Vagina (tissue), 2 donors: ENCODE measurements around the gene MERTK.

Experiments used
- CTCF ChIP-seq, 3 experiments: fragments of 450-650 bp in 2 of 3; fragments of 200-600 bp in 1 of 3; sonication (generic) in 1 of 3; IDR thresholded peaks; one replicate each; pipeline ENCODE4 v1.5.1; 2017 to 2019; ENCODE audit warnings: antibody characterized with exemption in 3 of 3, mild to moderate bottlenecking in 2 of 3, moderate library complexity in 2 of 3
- POLR2AphosphoS5 ChIP-seq, 2 donors: sonication (generic); formaldehyde crosslinking; IDR thresholded peaks; one replicate each; pipeline ENCODE4 v1.9.0; 2017; ENCODE audit warnings: antibody characterized with exemption in 2 of 2, mild to moderate bottlenecking in 2 of 2, low read depth in 1 of 2; ENCODE audit not compliant: insufficient read depth in 1 of 2

- no peak for TF ChIP-seq CTCF (IDR thresholded peaks at IDR 0.05)
- TF ChIP-seq POLR2AphosphoS5 (IDR thresholded peaks at IDR 0.05; ENCODE audit: insufficient read depth in 1 of 2, low read depth in 1 of 2): no peak
Measured at GRCh38 chr2:111896024-111896423, 2.4 kb upstream of the MERTK start.
